Measurements from ENCODE around the gene TMEM225B.

Gene TMEM225B

GRCh38 chr7:99557940-99558305 is 40.1 kb upstream of the TMEM225B start:
- peaks cover 33 to 61% of the 10 kb centered on the region in 2 experiments for H3K36me3 ChIP-seq (ENCODE audit: control insufficient read depth in 2 of 2, insufficient read depth in 1 of 2, low read length in 2 of 2)
- peak overlapping the region; percentile 90 for H3K27ac ChIP-seq (ENCODE audit: extremely low read depth, low read depth, low read length)
- H3K9me3 ChIP-seq (ENCODE audit: control insufficient read depth, insufficient read depth, low read depth, low read length) = no peaks in the 10 kb centered on the region
- peak overlapping the region; percentile 93 for H3K4me3 ChIP-seq (ENCODE audit: low read depth, low read length)
- TF ChIP-seq ZBTB8A (tag by site-specific recombination; IDR thresholded peaks at IDR 0.05) (no peak), ZNF610 (tag by site-specific recombination; IDR thresholded peaks at IDR 0.05; ENCODE audit: borderline replicate concordance) (no peak), TSHZ1 (tag by site-specific recombination; IDR thresholded peaks at IDR 0.05; ENCODE audit: borderline replicate concordance) (no peak), ZIC2 (tag by site-specific recombination; IDR thresholded peaks at IDR 0.05) (no peak), ZNF341 (tag by site-specific recombination; IDR thresholded peaks at IDR 0.05; ENCODE audit: low read depth) (no peak; the same call in 1 of the 2 replicates), ZNF529 (tag by site-specific recombination; IDR thresholded peaks at IDR 0.05; ENCODE audit: insufficient replicate concordance) (no peak), ZNF76 (tag by site-specific recombination; IDR thresholded peaks at IDR 0.05; ENCODE audit: borderline replicate concordance, low read depth) (no peak), SP3 (tag by site-specific recombination; IDR thresholded peaks at IDR 0.05) (no peak), FEZF1 (tag by site-specific recombination; IDR thresholded peaks at IDR 0.05) (no peak), ZNF777 (tag by site-specific recombination; IDR thresholded peaks at IDR 0.05; ENCODE audit: borderline replicate concordance) (peak; percentile 73; the same call in 1 of the 2 replicates), KLF1 (tag by site-specific recombination; IDR thresholded peaks at IDR 0.05) (peak; percentile 9; the same call in 1 of the 2 replicates), ZNF16 (tag by site-specific recombination; IDR thresholded peaks at IDR 0.05; ENCODE audit: low read depth) (no peak), WT1 (tag by site-specific recombination; IDR thresholded peaks at IDR 0.05) (no peak), ZNF214 (tag by site-specific recombination; IDR thresholded peaks at IDR 0.05; ENCODE audit: borderline replicate concordance) (no peak), ZNF302 (tag by site-specific recombination; IDR thresholded peaks at IDR 0.05; ENCODE audit: low read depth) (no peak), ZNF571 (tag by site-specific recombination; IDR thresholded peaks at IDR 0.05) (no peak), ZNF623 (tag by site-specific recombination; IDR thresholded peaks at IDR 0.05) (no peak), ZNF274 (IDR thresholded peaks at IDR 0.05; ENCODE audit: low read length) (no peak), ZNF274 (tag by site-specific recombination; IDR thresholded peaks at IDR 0.05; ENCODE audit: borderline replicate concordance) (no peak)
- H3K4me1 ChIP-seq (ENCODE audit: control insufficient read depth, insufficient read depth, low read length) = peaks cover 7% of the 10 kb centered on the region
- CTCF ChIA-PET = no interaction called here
- POLR2A ChIA-PET = interaction anchor here (0.5 to 3.4 kb wide), 15 partner anchors 9 to 361 kb away, joined by 3 to 26 read pairs (median 5); partner anchors contain the start of genes BUD31, CPSF4, PDAP1 and PTCD1

- ChIA-PET POLR2A (interaction anchor here (0.5 to 3.4 kb wide), 16 partner anchors 8 to 361 kb away, joined by 3 to 26 read pairs (median 5); partner anchors contain the start of genes BUD31, CPSF4, PDAP1 and PTCD1), CTCF (no interaction called here)
- Histone ChIP-seq H3K4me3 (ENCODE audit: low read depth, low read length) (peak within 1 kb of the TSS; percentile 93), H3K36me3 (ENCODE audit: control insufficient read depth in 2 of 2, insufficient read depth in 1 of 2, low read length in 2 of 2) (peaks cover 39 to 61% of the 10 kb centered on the region in 2 experiments), H3K4me1 (ENCODE audit: control insufficient read depth, insufficient read depth, low read length) (peaks cover 7% of the 10 kb centered on the region), H3K9me3 (ENCODE audit: control insufficient read depth, insufficient read depth, low read depth, low read length) (no peaks in the 10 kb centered on the region), H3K27ac (ENCODE audit: extremely low read depth, low read depth, low read length) (peak within 1 kb of the TSS; percentile 90)
- TF ChIP-seq ZNF391 (tag by site-specific recombination; IDR thresholded peaks at IDR 0.05; ENCODE audit: borderline replicate concordance, low read depth) (peak; percentile 53; the same call in 1 of the 2 replicates), ZNF664 (tag by site-specific recombination; IDR thresholded peaks at IDR 0.05) (no peak), ZNF335 (tag by site-specific recombination; conservative IDR thresholded peaks at IDR 0.05) (peak; percentile 99), ZNF518A (tag by site-specific recombination; conservative IDR thresholded peaks at IDR 0.05; ENCODE audit: low read depth) (peak; percentile 83), ZNF660 (tag by site-specific recombination; IDR thresholded peaks at IDR 0.05) (0 out of 2 replicates have a peak, but pooled peaks have one; percentile 38), ZNF23 (tag by site-specific recombination; IDR thresholded peaks at IDR 0.05; ENCODE audit: borderline replicate concordance) (no peak), SCRT1 (tag by site-specific recombination; IDR thresholded peaks at IDR 0.05; ENCODE audit: borderline replicate concordance) (no peak), ZFP37 (tag by site-specific recombination; IDR thresholded peaks at IDR 0.05) (no peak; the same call in 1 of the 2 replicates)
Observed at GRCh38 chr7:99558306-99559174, 39.5 kb upstream of the TMEM225B start, which contains the start of gene ZNF655. TSS of gene ZNF655 (plus strand) at chr7:99558642. CDS start at chr7:99560560, 1,918 bp downstream.

Data from HEK293 (cell line).